ENCODE data around the gene HMX3. TPM values are rescaled to one million over a fixed set of nuclear protein-coding genes. Genes with fewer than 3 reads are reported as not detected.

HMX3 gene
- total RNA-seq, 1 experiment from 2014 or later = not detected

DNA sequence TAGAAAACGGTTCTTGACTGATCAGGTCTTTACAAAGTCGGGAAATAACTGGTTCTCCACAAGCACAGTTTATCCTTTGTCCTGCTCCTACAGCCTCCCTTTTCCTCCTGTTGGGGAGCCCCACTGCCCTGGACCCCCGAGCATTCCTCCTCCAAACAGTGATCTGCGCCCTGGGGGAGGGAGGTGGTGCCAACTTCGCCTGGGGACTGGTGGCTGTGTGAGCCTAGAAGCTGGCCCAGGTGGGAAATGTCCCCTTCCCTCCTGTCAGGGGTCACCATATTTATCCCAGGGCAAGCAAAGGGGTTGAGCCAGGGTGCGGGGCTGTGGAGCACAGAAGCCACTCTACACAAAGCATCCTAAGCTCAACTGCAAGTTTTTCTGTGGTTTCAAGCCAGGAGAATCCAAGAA lies 5.2 kb downstream of the HMX3 start:
- Histone ChIP-seq H4K8ac (replicated peaks; ENCODE audit: insufficient read length, low read depth, low read length) (no peak overlapping the region), H3K27me3 (ENCODE audit: insufficient read depth, low read length) (peaks cover 94% of the 10 kb centered on the region), H3K56ac (ENCODE audit: insufficient read length, low read depth, low read length) (no peak overlapping the region), H4K5ac (ENCODE audit: insufficient read length, low read depth, low read length) (no peak overlapping the region), H3K4ac (ENCODE audit: low read depth, low read length) (no peak overlapping the region), H2AFZ (ENCODE audit: low read length) (no peak overlapping the region), H3K4me1 (ENCODE audit: insufficient read depth, low read length) (no peaks in the 10 kb centered on the region; the same call in 1 of the 2 replicates), H2AK5ac (ENCODE audit: insufficient read length, low read length) (no peak overlapping the region), H3K9me3 (ENCODE audit: control insufficient read depth, low read depth, low read length) (no peaks in the 10 kb centered on the region), H4K20me1 (ENCODE audit: control insufficient read depth, insufficient read depth, insufficient read length) (no peaks in the 10 kb centered on the region), H3K9ac (ENCODE audit: extremely low read depth, insufficient read length, low read length) (no peak overlapping the region), H3K79me2 (ENCODE audit: insufficient read depth, low read length) (no peaks in the 10 kb centered on the region), H3K23me2 (ENCODE audit: insufficient read length, low read depth, low read length, poor library complexity, severe bottlenecking) (peaks cover 23% of the 10 kb centered on the region), H3K18ac (ENCODE audit: insufficient read length, low read depth, low read length) (no peak overlapping the region), H2BK15ac (ENCODE audit: low read depth, low read length) (no peak overlapping the region), H3T11ph (ENCODE audit: low read length) (no peak overlapping the region), H3K14ac (ENCODE audit: insufficient read depth, low read length) (no peak overlapping the region), H4K91ac (ENCODE audit: insufficient read length, low read depth, low read length) (no peak overlapping the region), H2BK5ac (ENCODE audit: insufficient read length, low read length) (no peak overlapping the region), H3K23ac (ENCODE audit: insufficient read length, low read depth, low read length) (no peak overlapping the region), H2BK20ac (ENCODE audit: low read depth, low read length, poor library complexity, severe bottlenecking) (no peak overlapping the region), H3K4me2 (ENCODE audit: insufficient read depth, insufficient read length, low read length) (no peak overlapping the region), H2BK12ac (ENCODE audit: insufficient read length, low read depth, low read length) (no peak overlapping the region), H3K79me1 (ENCODE audit: insufficient read depth, low read depth, low read length, poor library complexity, severe bottlenecking) (no peaks in the 10 kb centered on the region), H2BK120ac (ENCODE audit: low read depth, low read length, poor library complexity, severe bottlenecking) (no peak overlapping the region), H3K27ac (ENCODE audit: insufficient read length, low read depth, low read length) (no peak overlapping the region)
- DNase-seq = no peak
- Mint-ChIP-seq H3K4me3 (peak overlapping the region in 1 of 2 experiments; percentile 34; a peak in 1 of 5 replicates), H3K27me3 (ENCODE audit: low read depth) (peaks cover 99% of the 10 kb centered on the region), H3K9me3 (peaks cover 0 to 8% of the 10 kb centered on the region in 2 experiments; a peak in 3 of 5 replicates), H3K36me3 (ENCODE audit: insufficient read depth in 1 of 3, low read depth in 3 of 3) (no peaks in the 10 kb centered on the region), H3K27ac (no peak overlapping the region), H3K4me1 (peaks cover 36 to 69% of the 10 kb centered on the region in 2 experiments)
- no CpG with 5 or more reads among the region's 6 CpGs for WGBS (ENCODE audit: extremely low coverage, insufficient read length, low lambda C conversion rate)
- TF ChIP-seq, protein P1, sequence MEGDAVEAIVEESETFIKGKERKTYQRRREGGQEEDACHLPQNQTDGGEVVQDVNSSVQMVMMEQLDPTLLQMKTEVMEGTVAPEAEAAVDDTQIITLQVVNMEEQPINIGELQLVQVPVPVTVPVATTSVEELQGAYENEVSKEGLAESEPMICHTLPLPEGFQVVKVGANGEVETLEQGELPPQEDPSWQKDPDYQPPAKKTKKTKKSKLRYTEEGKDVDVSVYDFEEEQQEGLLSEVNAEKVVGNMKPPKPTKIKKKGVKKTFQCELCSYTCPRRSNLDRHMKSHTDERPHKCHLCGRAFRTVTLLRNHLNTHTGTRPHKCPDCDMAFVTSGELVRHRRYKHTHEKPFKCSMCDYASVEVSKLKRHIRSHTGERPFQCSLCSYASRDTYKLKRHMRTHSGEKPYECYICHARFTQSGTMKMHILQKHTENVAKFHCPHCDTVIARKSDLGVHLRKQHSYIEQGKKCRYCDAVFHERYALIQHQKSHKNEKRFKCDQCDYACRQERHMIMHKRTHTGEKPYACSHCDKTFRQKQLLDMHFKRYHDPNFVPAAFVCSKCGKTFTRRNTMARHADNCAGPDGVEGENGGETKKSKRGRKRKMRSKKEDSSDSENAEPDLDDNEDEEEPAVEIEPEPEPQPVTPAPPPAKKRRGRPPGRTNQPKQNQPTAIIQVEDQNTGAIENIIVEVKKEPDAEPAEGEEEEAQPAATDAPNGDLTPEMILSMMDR (conservative IDR thresholded peaks at IDR 0.05) = no peak
